ENCODE results near the gene SLC27A2.
A peak's percentile ranks its signal among the peaks of the same experiment; 100 is the strongest.

The SLC27A2 gene

GRCh38 chr15:50233192-50233736 is 51.3 kb downstream of the SLC27A2 start:
- FAIRE-seq = no peak
- DNase-seq (ENCODE audit: insufficient read length, low spot score) = no peak

GRCh38 chr15:50234764-50235163 is 52.8 kb downstream of the SLC27A2 start:
- FAIRE-seq = no peak
- DNase-seq (ENCODE audit: insufficient read length, low spot score) = no peak

GRCh38 chr15:50235794-50236193 is 53.8 kb downstream of the SLC27A2 start:
- FAIRE-seq = no peak
- DNase-seq (ENCODE audit: insufficient read length, low spot score) = no peak

GRCh38 chr15:50236433-50236832 is 54.4 kb downstream of the SLC27A2 start:
- no peak for DNase-seq (ENCODE audit: insufficient read length, low spot score)
- FAIRE-seq = no peak

- no peak for FAIRE-seq
Measured at GRCh38 chr15:50238255-50238654, 56.3 kb downstream of the SLC27A2 start.

GRCh38 chr15:50241684-50242450 is 59.9 kb downstream of the SLC27A2 start:
- DNase-seq (ENCODE audit: insufficient read length, low spot score) (no peak), FAIRE-seq (no peak)

More at GRCh38 chr15:50238255-50238654, 56.3 kb downstream of the SLC27A2 start:
- DNase-seq (ENCODE audit: insufficient read length, low spot score) = no peak

GRCh38 chr15:50244153-50244552 is 62.2 kb downstream of the SLC27A2 start:
- FAIRE-seq = no peak
- DNase-seq (ENCODE audit: insufficient read length, low spot score) = no peak

GRCh38 chr15:50244959-50245624 is 63.1 kb downstream of the SLC27A2 start:
- no peak for FAIRE-seq
- DNase-seq (ENCODE audit: insufficient read length, low spot score) = no peak

- DNase-seq (ENCODE audit: insufficient read length, low spot score) (no peak), FAIRE-seq (peak; percentile 18)
Measured at GRCh38 chr15:50246631-50247030, 64.6 kb downstream of the SLC27A2 start.

GRCh38 chr15:50247819-50248655 is 66.0 kb downstream of the SLC27A2 start:
- DNase-seq (ENCODE audit: insufficient read length, low spot score) (peak; percentile 57), FAIRE-seq (peak; percentile 95)

- no peak for DNase-seq (ENCODE audit: insufficient read length, low spot score)
- FAIRE-seq = no peak
Measured at GRCh38 chr15:50248994-50249582, 67.1 kb downstream of the SLC27A2 start.

GRCh38 chr15:50249704-50250103 is 67.7 kb downstream of the SLC27A2 start:
- FAIRE-seq (no peak), DNase-seq (ENCODE audit: insufficient read length, low spot score) (no peak)

GRCh38 chr15:50250760-50251394 is 68.9 kb downstream of the SLC27A2 start:
- FAIRE-seq (no peak), DNase-seq (ENCODE audit: insufficient read length, low spot score) (no peak)

GRCh38 chr15:50251638-50252182 is 69.7 kb downstream of the SLC27A2 start:
- FAIRE-seq = no peak

GRCh38 chr15:50252556-50252955 is 70.6 kb downstream of the SLC27A2 start:
- no peak for DNase-seq (ENCODE audit: insufficient read length, low spot score)
- no peak for FAIRE-seq

More at GRCh38 chr15:50251638-50252182, 69.7 kb downstream of the SLC27A2 start:
- DNase-seq (ENCODE audit: insufficient read length, low spot score) = no peak

- no peak for DNase-seq (ENCODE audit: insufficient read length, low spot score)
- no peak for FAIRE-seq
Measured at GRCh38 chr15:50256188-50257041, 74.4 kb downstream of the SLC27A2 start.

GRCh38 chr15:50257332-50257731 is 75.3 kb downstream of the SLC27A2 start:
- no peak for FAIRE-seq
- DNase-seq (ENCODE audit: insufficient read length, low spot score) = no peak

- no peak for FAIRE-seq
- no peak for DNase-seq (ENCODE audit: insufficient read length, low spot score)
Measured at GRCh38 chr15:50257924-50258323, 75.9 kb downstream of the SLC27A2 start.

GRCh38 chr15:50259276-50259675 is 77.3 kb downstream of the SLC27A2 start:
- FAIRE-seq = no peak
- DNase-seq (ENCODE audit: insufficient read length, low spot score) = no peak

Measured in GM19239 (cell line).